ENCODE measurements around the gene ANXA1.

DNA sequence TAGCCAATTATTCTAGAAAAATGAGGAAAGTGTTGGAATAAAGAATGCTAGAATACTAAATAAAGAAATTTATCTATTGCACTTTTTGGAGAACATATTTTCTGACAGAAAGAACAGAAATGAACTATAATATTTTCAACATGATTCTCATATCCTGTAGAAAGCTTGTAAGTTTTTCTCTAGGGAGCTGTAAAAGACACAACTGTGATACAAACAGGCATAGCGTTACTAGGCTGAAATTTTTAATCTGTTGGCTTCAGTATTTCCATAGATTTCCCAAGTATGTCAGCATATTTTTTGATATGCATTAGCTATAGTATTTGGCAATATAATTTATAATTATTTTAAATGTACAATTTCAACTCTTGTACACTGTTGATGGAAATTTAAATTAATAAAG is 31.3 kb downstream of the ANXA1 start:
- TF ChIP-seq, protein P1, sequence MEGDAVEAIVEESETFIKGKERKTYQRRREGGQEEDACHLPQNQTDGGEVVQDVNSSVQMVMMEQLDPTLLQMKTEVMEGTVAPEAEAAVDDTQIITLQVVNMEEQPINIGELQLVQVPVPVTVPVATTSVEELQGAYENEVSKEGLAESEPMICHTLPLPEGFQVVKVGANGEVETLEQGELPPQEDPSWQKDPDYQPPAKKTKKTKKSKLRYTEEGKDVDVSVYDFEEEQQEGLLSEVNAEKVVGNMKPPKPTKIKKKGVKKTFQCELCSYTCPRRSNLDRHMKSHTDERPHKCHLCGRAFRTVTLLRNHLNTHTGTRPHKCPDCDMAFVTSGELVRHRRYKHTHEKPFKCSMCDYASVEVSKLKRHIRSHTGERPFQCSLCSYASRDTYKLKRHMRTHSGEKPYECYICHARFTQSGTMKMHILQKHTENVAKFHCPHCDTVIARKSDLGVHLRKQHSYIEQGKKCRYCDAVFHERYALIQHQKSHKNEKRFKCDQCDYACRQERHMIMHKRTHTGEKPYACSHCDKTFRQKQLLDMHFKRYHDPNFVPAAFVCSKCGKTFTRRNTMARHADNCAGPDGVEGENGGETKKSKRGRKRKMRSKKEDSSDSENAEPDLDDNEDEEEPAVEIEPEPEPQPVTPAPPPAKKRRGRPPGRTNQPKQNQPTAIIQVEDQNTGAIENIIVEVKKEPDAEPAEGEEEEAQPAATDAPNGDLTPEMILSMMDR (IDR thresholded peaks at IDR 0.05) = no peak
- no peak for TF ChIP-seq EP300 (IDR thresholded peaks at IDR 0.05)
